OCI-LY3 (cell line): Measurements from ENCODE around the gene POLR2B.

Source experiments
- H2AFZ ChIP-seq: fragments of 200-600, 300-600 bp; shearing (Covaris generic); 2 replicates; pipeline ENCODE4 v1.6.0; 2014; ENCODE audit warnings: antibody characterized with exemption, low read depth, low read length
- H3K27ac ChIP-seq: fragments of 200-600, 300-600 bp; sonication (generic); 2 replicates; pipeline ENCODE4 v1.5.1; 2014; ENCODE audit warnings: mild to moderate bottlenecking, low read length, moderate library complexity, mixed read lengths
- H3K27me3 ChIP-seq: fragments of 200-600, 300-600 bp; sonication (generic); 2 replicates; pipeline ENCODE4 v1.6.1; 2014; ENCODE audit warnings: low read depth, low read length, mixed read lengths
- H3K36me3 ChIP-seq: fragments of 200-600, 300-600 bp; sonication (generic); replicated peaks from 2 replicates; pipeline ENCODE3; 2014; ENCODE audit warnings: low read depth, low read length, mixed read lengths
- H3K4me1 ChIP-seq: fragments of 300-600, 200-600 bp; sonication (generic); 2 replicates; pipeline ENCODE4 v1.6.1; 2014; ENCODE audit warnings: low read length, mixed read lengths
- H3K4me2 ChIP-seq: fragments of 200-600, 300-600 bp; sonication (generic); 2 replicates; pipeline ENCODE4 v1.6.1; 2014; ENCODE audit warnings: low read length, mixed read lengths
- H3K4me3 ChIP-seq: fragments of 300-600, 200-600 bp; sonication (generic); 2 replicates; pipeline ENCODE4 v1.5.1; 2014; ENCODE audit warnings: antibody characterized with exemption, mild to moderate bottlenecking, low read length, moderate library complexity
- H3K79me2 ChIP-seq: fragments of 300-600, 200-600 bp; shearing (Covaris generic); 2 replicates; pipeline ENCODE4 v1.6.1; 2014; ENCODE audit warnings: mild to moderate bottlenecking, low read length, mixed read lengths
- H3K9ac ChIP-seq: fragments of 300-600, 200-600 bp; shearing (Covaris generic); 2 replicates; pipeline ENCODE4 v1.6.0; 2014; ENCODE audit warnings: mild to moderate bottlenecking, low read length, moderate library complexity
- H3K9me3 ChIP-seq: fragments of 200-600, 300-600 bp; shearing (Covaris generic); 2 replicates; pipeline ENCODE4 v1.6.1; 2014; ENCODE audit warnings: low read length, mixed read lengths; ENCODE audit not compliant: insufficient read depth
- H4K20me1 ChIP-seq: fragments of 200-600, 300-600 bp; sonication (generic); 2 replicates; pipeline ENCODE4 v1.6.1; 2016; ENCODE audit warnings: low read length, mixed read lengths; ENCODE audit not compliant: insufficient read depth
- EZH2phosphoT487 ChIP-seq: fragments of 200-600 bp; shearing (Covaris generic); IDR thresholded peaks from 2 replicates; pipeline ENCODE4 v1.6.1; 2018; ENCODE audit warnings: antibody characterized with exemption, mixed run types, low read depth
- TF ChIP-seq, protein P1 (sequence below): fragments of 200-600, 300-600 bp; sonication (generic); IDR thresholded peaks from 2 replicates; pipeline ENCODE4 v1.5.1; 2014; ENCODE audit warnings: antibody characterized with exemption, low read length, low read depth

Gene POLR2B

GRCh38 chr4:56999751-57000150 is 21.1 kb downstream of the POLR2B start:
- no peak overlapping the region for H3K9ac ChIP-seq
- TF ChIP-seq, protein P1, sequence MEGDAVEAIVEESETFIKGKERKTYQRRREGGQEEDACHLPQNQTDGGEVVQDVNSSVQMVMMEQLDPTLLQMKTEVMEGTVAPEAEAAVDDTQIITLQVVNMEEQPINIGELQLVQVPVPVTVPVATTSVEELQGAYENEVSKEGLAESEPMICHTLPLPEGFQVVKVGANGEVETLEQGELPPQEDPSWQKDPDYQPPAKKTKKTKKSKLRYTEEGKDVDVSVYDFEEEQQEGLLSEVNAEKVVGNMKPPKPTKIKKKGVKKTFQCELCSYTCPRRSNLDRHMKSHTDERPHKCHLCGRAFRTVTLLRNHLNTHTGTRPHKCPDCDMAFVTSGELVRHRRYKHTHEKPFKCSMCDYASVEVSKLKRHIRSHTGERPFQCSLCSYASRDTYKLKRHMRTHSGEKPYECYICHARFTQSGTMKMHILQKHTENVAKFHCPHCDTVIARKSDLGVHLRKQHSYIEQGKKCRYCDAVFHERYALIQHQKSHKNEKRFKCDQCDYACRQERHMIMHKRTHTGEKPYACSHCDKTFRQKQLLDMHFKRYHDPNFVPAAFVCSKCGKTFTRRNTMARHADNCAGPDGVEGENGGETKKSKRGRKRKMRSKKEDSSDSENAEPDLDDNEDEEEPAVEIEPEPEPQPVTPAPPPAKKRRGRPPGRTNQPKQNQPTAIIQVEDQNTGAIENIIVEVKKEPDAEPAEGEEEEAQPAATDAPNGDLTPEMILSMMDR, result no peak
- TF ChIP-seq EZH2phosphoT487, result no peak
- H3K9me3 ChIP-seq, result no peaks in the 10 kb centered on the region
- H3K4me3 ChIP-seq, result no peak overlapping the region
- H3K4me1 ChIP-seq, result no peaks in the 10 kb centered on the region
- no peaks in the 10 kb centered on the region; the same call in 1 of the 2 replicates for H4K20me1 ChIP-seq
- H3K79me2 ChIP-seq, result peaks cover 9% of the 10 kb centered on the region
- no peak overlapping the region for H2AFZ ChIP-seq
- peaks cover 45% of the 10 kb centered on the region for H3K36me3 ChIP-seq
- H3K4me2 ChIP-seq, result no peak overlapping the region
- no peak overlapping the region for H3K27ac ChIP-seq
- no peaks in the 10 kb centered on the region for H3K27me3 ChIP-seq

- Histone ChIP-seq H3K9ac (no peak overlapping the region), H3K4me2 (no peak overlapping the region), H3K27ac (no peak overlapping the region), H3K36me3 (peaks cover 46% of the 10 kb centered on the region), H4K20me1 (0 out of 2 replicates have a peak, but pooled peaks cover under 1% of the 10 kb centered on the region), H2AFZ (no peak overlapping the region), H3K4me3 (no peak overlapping the region), H3K27me3 (no peaks in the 10 kb centered on the region), H3K4me1 (no peaks in the 10 kb centered on the region), H3K79me2 (peaks cover under 1% of the 10 kb centered on the region; the same call in 1 of the 2 replicates), H3K9me3 (no peaks in the 10 kb centered on the region)
- TF ChIP-seq, protein P1, result no peak
- no peak for TF ChIP-seq EZH2phosphoT487
Measured at GRCh38 chr4:57013543-57014120, 34.9 kb downstream of the POLR2B start.

DNA sequence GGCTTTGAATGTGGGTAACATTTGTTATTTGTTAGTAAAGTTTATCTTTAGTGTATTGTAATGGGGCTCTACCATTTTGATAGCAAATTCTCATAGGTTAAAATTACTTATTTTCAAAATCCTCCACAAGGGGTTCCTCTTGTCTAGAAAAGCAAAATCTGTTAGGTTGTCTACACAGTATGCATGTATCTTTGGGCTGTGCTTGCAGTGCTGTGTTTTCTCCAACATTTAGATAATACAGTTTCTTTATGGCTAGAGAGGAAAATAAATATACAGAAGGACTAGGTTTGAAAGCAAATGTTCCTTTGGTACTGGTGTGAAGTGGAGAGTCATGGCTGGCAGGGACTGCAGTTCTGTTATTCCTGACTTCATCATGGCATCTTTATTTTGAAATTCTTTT is 40.3 kb downstream of the POLR2B start:
- Histone ChIP-seq H4K20me1 (no peaks in the 10 kb centered on the region), H3K4me3 (no peak overlapping the region), H3K27me3 (no peaks in the 10 kb centered on the region), H3K4me1 (no peaks in the 10 kb centered on the region), H3K79me2 (no peaks in the 10 kb centered on the region; the same call in 1 of the 2 replicates), H2AFZ (no peak overlapping the region), H3K9me3 (no peaks in the 10 kb centered on the region), H3K36me3 (peaks cover 70% of the 10 kb centered on the region), H3K27ac (no peak overlapping the region), H3K4me2 (no peak overlapping the region), H3K9ac (no peak overlapping the region)
- TF ChIP-seq, protein P1, result no peak
- TF ChIP-seq EZH2phosphoT487, result no peak

DNA sequence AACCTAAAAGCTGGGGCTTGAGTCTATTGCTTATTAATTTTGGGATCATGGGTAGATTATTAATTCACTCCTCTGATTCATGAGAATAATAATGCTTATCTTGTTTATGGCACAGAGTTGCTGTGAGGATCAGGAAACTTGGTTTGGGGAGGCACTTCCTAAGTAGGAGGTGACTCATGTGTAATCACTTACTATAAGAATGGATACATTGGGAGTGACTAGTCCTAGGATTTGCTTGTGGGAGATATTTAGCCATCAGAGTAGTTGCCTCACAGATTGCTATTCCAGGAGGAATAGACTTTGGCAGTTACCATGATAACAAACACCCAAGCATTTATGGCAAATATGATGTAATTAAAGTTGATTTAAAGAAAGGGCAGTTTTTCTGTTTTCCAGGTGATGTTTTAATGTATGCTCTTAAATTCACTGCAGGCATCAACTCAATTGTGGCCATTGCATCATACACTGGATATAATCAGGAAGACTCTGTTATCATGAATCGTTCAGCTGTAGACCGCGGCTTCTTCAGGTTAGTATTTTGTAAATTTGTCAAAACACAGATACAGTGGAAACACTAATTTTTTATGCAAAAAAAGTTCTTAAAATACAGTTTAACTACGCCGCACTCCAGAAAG is 41.9 kb downstream of the POLR2B start:
- Histone ChIP-seq H3K36me3 (peaks cover 77% of the 10 kb centered on the region), H3K9ac (no peak overlapping the region), H2AFZ (no peak overlapping the region), H3K9me3 (no peaks in the 10 kb centered on the region), H3K4me2 (no peak overlapping the region), H3K27ac (no peak overlapping the region), H4K20me1 (no peaks in the 10 kb centered on the region), H3K27me3 (no peaks in the 10 kb centered on the region), H3K4me3 (no peak overlapping the region), H3K4me1 (no peaks in the 10 kb centered on the region), H3K79me2 (no peaks in the 10 kb centered on the region; the same call in 1 of the 2 replicates)
- TF ChIP-seq, protein P1, result no peak
- TF ChIP-seq EZH2phosphoT487, result no peak
